Astrocyte (in vitro differentiated cells and primary cell): ENCODE data around the gene MAD2L1BP. TPM values are rescaled to one million over a fixed set of nuclear protein-coding genes. Genes with fewer than 3 reads are reported as not detected.

Experiments
- DNase-seq: peaks from one replicate; pipeline ENCODE4 v3.0.0-alpha.2; 2010; ENCODE audit warnings: low read depth
- FAIRE-seq: peaks from 2 replicates; lab custom pipeline; 2011; peaks lifted over from hg19 to GRCh38; lab: Jason Lieb, UNC
- H2AFZ ChIP-seq: 2 replicates; pipeline ENCODE4 v1.6.0; 2012; ENCODE audit warnings: low read depth, low read length, inconsistent platforms
- H3K27ac ChIP-seq: 2 replicates; pipeline ENCODE4 v1.5.1; 2011; ENCODE audit warnings: low read depth, low read length, inconsistent platforms
- H3K27me3 ChIP-seq: 2 replicates; pipeline ENCODE4 v1.6.0; 2011; ENCODE audit warnings: low read length, inconsistent platforms; ENCODE audit not compliant: insufficient read depth
- H3K36me3 ChIP-seq: 2 replicates; pipeline ENCODE4 v1.5.1; 2011; ENCODE audit warnings: low read length, inconsistent platforms; ENCODE audit not compliant: insufficient read depth
- H3K4me1 ChIP-seq: 2 replicates; pipeline ENCODE4 v1.5.1; 2011; ENCODE audit warnings: low read length, inconsistent platforms; ENCODE audit not compliant: insufficient read depth
- H3K4me2 ChIP-seq: 2 replicates; pipeline ENCODE4 v1.6.0; 2012; ENCODE audit warnings: low read length, inconsistent platforms
- H3K4me3 ChIP-seq: 2 replicates; pipeline ENCODE4 v1.5.1; 2011; ENCODE audit warnings: low read depth, mild to moderate bottlenecking, low read length, inconsistent platforms; ENCODE audit not compliant: insufficient read depth
- H3K79me2 ChIP-seq: 2 replicates; pipeline ENCODE4 v1.6.0; 2012; ENCODE audit warnings: mild to moderate bottlenecking, low read length, inconsistent platforms; ENCODE audit not compliant: insufficient read depth
- H3K9ac ChIP-seq: 2 replicates; pipeline ENCODE4 v1.6.0; 2012; ENCODE audit warnings: mild to moderate bottlenecking, low read length, inconsistent platforms
- H3K9me3 ChIP-seq: 2 replicates; pipeline ENCODE4 v1.5.1; 2012; ENCODE audit warnings: low read depth, mild to moderate bottlenecking, low read length, inconsistent platforms; ENCODE audit not compliant: insufficient read depth
- H4K20me1 ChIP-seq: 2 replicates; pipeline ENCODE4 v1.6.0; 2012; ENCODE audit warnings: low read length, inconsistent platforms; ENCODE audit not compliant: insufficient read depth
- H3K27ac Mint-ChIP-seq: one replicate; pipeline ENCODE4 v1.8.0; 2021; ENCODE audit warnings: mild to moderate bottlenecking, mixed read lengths; ENCODE audit not compliant: unreplicated experiment
- H3K27me3 Mint-ChIP-seq: one replicate; pipeline ENCODE4 v1.8.0; 2021; ENCODE audit warnings: low read depth, mixed read lengths; ENCODE audit not compliant: unreplicated experiment
- H3K36me3 Mint-ChIP-seq: one replicate; pipeline ENCODE4 v1.8.0; 2021; ENCODE audit warnings: low read depth, mixed read lengths; ENCODE audit not compliant: unreplicated experiment
- H3K4me1 Mint-ChIP-seq: one replicate; pipeline ENCODE4 v1.8.0; 2021; ENCODE audit warnings: low read depth, mixed read lengths; ENCODE audit not compliant: unreplicated experiment
- H3K4me3 Mint-ChIP-seq: one replicate; pipeline ENCODE4 v1.8.0; 2021; ENCODE audit warnings: mild to moderate bottlenecking, moderate library complexity, mixed read lengths; ENCODE audit not compliant: unreplicated experiment
- H3K9me3 Mint-ChIP-seq: one replicate; pipeline ENCODE4 v1.8.0; 2021; ENCODE audit warnings: mild to moderate bottlenecking, mixed read lengths; ENCODE audit not compliant: unreplicated experiment
- EZH2 ChIP-seq: IDR thresholded peaks from 2 replicates; pipeline ENCODE4 v1.6.1; 2012; ENCODE audit warnings: mild to moderate bottlenecking, low read length, inconsistent platforms; ENCODE audit not compliant: insufficient read depth
- total RNA-seq: library from RNA; stranded (reverse); gene quantifications from 2 replicates; pipeline ENCODE4 v1.2.1, GENCODE V29; 2021
- TF ChIP-seq, protein P1 (sequence below): IDR thresholded peaks from 2 replicates; pipeline ENCODE4 v1.5.1; 2011; ENCODE audit warnings: low read depth, mild to moderate bottlenecking, inconsistent platforms, low read length, moderate library complexity; ENCODE audit not compliant: insufficient read depth

Gene MAD2L1BP
- total RNA-seq, 1 donor from 2014 or later: 32.2 TPM

DNA sequence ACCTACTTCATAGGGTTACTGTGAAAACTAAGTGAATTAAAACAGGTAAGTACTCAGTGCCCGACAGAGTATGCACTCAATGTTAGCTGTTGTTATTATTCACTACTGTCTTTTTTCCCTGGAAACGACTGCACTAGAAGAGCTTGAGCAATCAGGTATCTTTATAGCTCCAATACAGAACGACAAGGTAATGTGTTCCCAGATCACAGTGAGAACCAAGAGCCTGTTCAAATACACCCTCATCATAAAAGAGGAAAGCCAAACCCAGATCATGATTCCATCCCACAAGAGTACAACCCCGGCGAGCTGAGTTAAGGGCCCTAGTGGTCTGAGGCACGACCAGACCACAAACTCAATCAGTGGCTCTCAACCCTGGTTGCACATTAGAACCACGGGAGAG is 42.1 kb downstream of the MAD2L1BP start:
- Mint-ChIP-seq H3K9me3 (no peaks in the 10 kb centered on the region), H3K4me1 (peaks cover 8% of the 10 kb centered on the region), H3K27me3 (no peaks in the 10 kb centered on the region), H3K4me3 (no peak overlapping the region), H3K27ac (no peak overlapping the region), H3K36me3 (peaks cover 33% of the 10 kb centered on the region)
- H3K79me2 ChIP-seq: peaks cover 18% of the 10 kb centered on the region
- peaks cover 53% of the 10 kb centered on the region for H4K20me1 ChIP-seq
- FAIRE-seq (no peak), DNase-seq (no peak)
- H3K9ac ChIP-seq: no peak overlapping the region
- no peak for TF ChIP-seq EZH2
- TF ChIP-seq, protein P1, sequence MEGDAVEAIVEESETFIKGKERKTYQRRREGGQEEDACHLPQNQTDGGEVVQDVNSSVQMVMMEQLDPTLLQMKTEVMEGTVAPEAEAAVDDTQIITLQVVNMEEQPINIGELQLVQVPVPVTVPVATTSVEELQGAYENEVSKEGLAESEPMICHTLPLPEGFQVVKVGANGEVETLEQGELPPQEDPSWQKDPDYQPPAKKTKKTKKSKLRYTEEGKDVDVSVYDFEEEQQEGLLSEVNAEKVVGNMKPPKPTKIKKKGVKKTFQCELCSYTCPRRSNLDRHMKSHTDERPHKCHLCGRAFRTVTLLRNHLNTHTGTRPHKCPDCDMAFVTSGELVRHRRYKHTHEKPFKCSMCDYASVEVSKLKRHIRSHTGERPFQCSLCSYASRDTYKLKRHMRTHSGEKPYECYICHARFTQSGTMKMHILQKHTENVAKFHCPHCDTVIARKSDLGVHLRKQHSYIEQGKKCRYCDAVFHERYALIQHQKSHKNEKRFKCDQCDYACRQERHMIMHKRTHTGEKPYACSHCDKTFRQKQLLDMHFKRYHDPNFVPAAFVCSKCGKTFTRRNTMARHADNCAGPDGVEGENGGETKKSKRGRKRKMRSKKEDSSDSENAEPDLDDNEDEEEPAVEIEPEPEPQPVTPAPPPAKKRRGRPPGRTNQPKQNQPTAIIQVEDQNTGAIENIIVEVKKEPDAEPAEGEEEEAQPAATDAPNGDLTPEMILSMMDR: no peak
- no peak overlapping the region for H3K4me3 ChIP-seq
- H3K9me3 ChIP-seq: no peaks in the 10 kb centered on the region
- H3K27me3 ChIP-seq: no peaks in the 10 kb centered on the region
- H3K4me2 ChIP-seq: no peak overlapping the region
- peaks cover 25% of the 10 kb centered on the region for H3K36me3 ChIP-seq
- no peaks in the 10 kb centered on the region for H3K4me1 ChIP-seq
- H2AFZ ChIP-seq: no peak overlapping the region
- no peak overlapping the region for H3K27ac ChIP-seq

DNA sequence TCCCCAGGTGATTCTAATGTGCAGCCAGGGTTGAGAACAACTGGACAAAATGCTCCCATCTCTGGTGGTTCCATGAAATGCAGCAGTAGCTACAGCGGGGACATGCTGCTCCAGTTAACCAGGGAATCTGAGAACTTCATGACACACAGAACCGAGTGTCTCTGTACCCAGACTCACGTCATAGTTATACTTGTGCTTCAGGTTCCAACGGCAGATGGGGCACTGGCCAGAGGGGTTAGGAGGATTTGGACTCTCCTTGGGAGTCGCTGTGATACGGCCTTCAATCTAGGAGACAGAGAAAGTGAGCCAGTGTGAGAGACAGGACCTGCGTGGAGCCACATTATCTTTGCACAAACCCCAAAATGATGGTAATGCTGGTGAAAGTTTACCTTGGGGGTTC is 42.7 kb downstream of the MAD2L1BP start:
- H3K9me3 ChIP-seq: no peaks in the 10 kb centered on the region
- TF ChIP-seq, protein P1: no peak
- TF ChIP-seq EZH2: no peak
- peaks cover 25% of the 10 kb centered on the region for H3K36me3 ChIP-seq
- no peak overlapping the region for H2AFZ ChIP-seq
- no peaks in the 10 kb centered on the region for H3K4me1 ChIP-seq
- H3K27ac ChIP-seq: no peak overlapping the region
- H3K4me2 ChIP-seq: no peak overlapping the region
- H3K79me2 ChIP-seq: peaks cover 24% of the 10 kb centered on the region
- no peaks in the 10 kb centered on the region for H3K27me3 ChIP-seq
- Mint-ChIP-seq H3K27ac (no peak overlapping the region), H3K36me3 (peaks cover 30% of the 10 kb centered on the region), H3K9me3 (no peaks in the 10 kb centered on the region), H3K4me1 (peaks cover 14% of the 10 kb centered on the region), H3K4me3 (no peak overlapping the region), H3K27me3 (no peaks in the 10 kb centered on the region)
- peaks cover 59% of the 10 kb centered on the region for H4K20me1 ChIP-seq
- FAIRE-seq: no peak
- no peak for DNase-seq
- H3K4me3 ChIP-seq: no peak overlapping the region
- no peak overlapping the region for H3K9ac ChIP-seq

DNA sequence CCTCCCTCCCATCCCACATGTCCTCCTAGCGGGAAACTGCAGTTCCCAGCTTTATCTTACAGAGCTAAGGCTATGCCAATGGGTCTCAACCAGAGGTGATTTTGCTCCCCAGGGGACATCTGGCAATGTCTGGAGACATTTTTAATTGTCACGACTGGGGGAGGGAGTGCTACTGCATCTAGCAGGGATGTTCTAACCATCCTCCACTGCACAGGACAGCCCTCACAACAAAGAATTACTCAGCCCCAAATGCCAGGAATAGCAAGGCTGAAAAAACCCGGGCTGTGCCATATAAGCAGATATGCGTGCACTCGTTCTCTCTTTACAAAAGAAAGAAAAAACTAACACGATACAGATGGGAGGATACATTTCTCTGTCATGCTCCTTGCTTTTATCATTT is 43.4 kb downstream of the MAD2L1BP start:
- H3K9ac ChIP-seq: no peak overlapping the region
- no peak for TF ChIP-seq EZH2
- H4K20me1 ChIP-seq: peaks cover 64% of the 10 kb centered on the region
- FAIRE-seq (no peak), DNase-seq (no peak)
- no peak overlapping the region for H3K27ac ChIP-seq
- H3K9me3 ChIP-seq: no peaks in the 10 kb centered on the region
- H3K4me1 ChIP-seq: no peaks in the 10 kb centered on the region
- no peak overlapping the region for H2AFZ ChIP-seq
- no peak overlapping the region for H3K4me2 ChIP-seq
- H3K4me3 ChIP-seq: no peak overlapping the region
- peaks cover 31% of the 10 kb centered on the region for H3K79me2 ChIP-seq
- peaks cover 29% of the 10 kb centered on the region for H3K36me3 Mint-ChIP-seq
- H3K9me3 Mint-ChIP-seq: no peaks in the 10 kb centered on the region
- H3K27me3 Mint-ChIP-seq: no peaks in the 10 kb centered on the region
- no peak overlapping the region for H3K4me3 Mint-ChIP-seq
- peaks cover 25% of the 10 kb centered on the region for H3K36me3 ChIP-seq
- no peaks in the 10 kb centered on the region for H3K27me3 ChIP-seq
- no peak overlapping the region for H3K27ac Mint-ChIP-seq
- H3K4me1 Mint-ChIP-seq: peaks cover 15% of the 10 kb centered on the region
